GM12878 (cell line): Measurements from ENCODE around the gene CCM2. TPM values are rescaled to one million over a fixed set of nuclear protein-coding genes. Genes with fewer than 3 reads are reported as not detected.

Experiments used
- ATF7 ChIP-seq: fragments of 450-650 bp; IDR thresholded peaks from 2 replicates; pipeline ENCODE4 v1.6.1; 2016; ENCODE audit warnings: low read depth, mild to moderate bottlenecking
- DPF2 ChIP-seq: fragments of 450-650 bp; IDR thresholded peaks from 2 replicates; pipeline ENCODE4 v1.6.1; 2017; ENCODE audit warnings: mild to moderate bottlenecking
- EED ChIP-seq: sonication (generic); IDR thresholded peaks from 2 replicates; pipeline ENCODE4 v1.6.1; 2016; ENCODE audit warnings: antibody characterized with exemption, low read depth
- FOS ChIP-seq: IDR thresholded peaks from 3 replicates; pipeline ENCODE4 v1.6.1; 2011; ENCODE audit warnings: borderline replicate concordance; ENCODE audit not compliant: insufficient read length; ENCODE audit errors: extremely low read depth
- GABPA ChIP-seq: IDR thresholded peaks from 2 replicates; pipeline ENCODE4 v1.6.1; 2014; ENCODE audit warnings: antibody characterized with exemption, low read depth, mild to moderate bottlenecking, inconsistent platforms
- IKZF2 ChIP-seq, 2 experiments: fragments of 450-650 bp; IDR thresholded peaks; 2 replicates each; pipeline ENCODE4 v1.6.1; 2017; ENCODE audit warnings: mild to moderate bottlenecking in 2 of 2, moderate library complexity in 2 of 2
- MEF2A ChIP-seq: IDR thresholded peaks from 2 replicates; pipeline ENCODE4 v1.6.1; 2011; ENCODE audit warnings: low read depth, mild to moderate bottlenecking, low read length, moderate library complexity; ENCODE audit not compliant: insufficient read depth
- MEF2B ChIP-seq: fragments of 450-650 bp; IDR thresholded peaks from 2 replicates; pipeline ENCODE4 v1.6.1; 2018; ENCODE audit warnings: mild to moderate bottlenecking, moderate library complexity; ENCODE audit not compliant: partially characterized antibody, poor library complexity, severe bottlenecking
- MYB ChIP-seq: fragments of 150-350 bp; IDR thresholded peaks from 2 replicates; pipeline ENCODE4 v1.6.1; 2014; ENCODE audit warnings: mild to moderate bottlenecking, low read depth, low read length, borderline replicate concordance
- NFIC ChIP-seq: IDR thresholded peaks from 2 replicates; pipeline ENCODE4 v1.6.1; 2012; ENCODE audit warnings: low read depth, mild to moderate bottlenecking, inconsistent platforms, low read length, moderate library complexity
- NFYA ChIP-seq: IDR thresholded peaks from 2 replicates; pipeline ENCODE4 v1.6.1; 2011; ENCODE audit warnings: low read depth, mild to moderate bottlenecking, low read length, improper control_type of control experiment, borderline replicate concordance
- RB1 ChIP-seq: fragments of 450-650 bp; formaldehyde crosslinking; IDR thresholded peaks from 2 replicates; pipeline ENCODE4 v1.6.1; 2017; ENCODE audit warnings: mild to moderate bottlenecking, borderline replicate concordance
- RFX5 ChIP-seq: IDR thresholded peaks from 2 replicates; pipeline ENCODE4 v1.6.1; 2011; ENCODE audit warnings: low read depth, low read length, improper control_type of control experiment
- RUNX3 ChIP-seq: IDR thresholded peaks from 2 replicates; pipeline ENCODE4 v1.6.1; 2012; ENCODE audit warnings: low read length, inconsistent platforms
- TARDBP ChIP-seq: IDR thresholded peaks from 2 replicates; pipeline ENCODE4 v1.6.1; 2016; ENCODE audit warnings: borderline replicate concordance
- TBL1XR1 ChIP-seq: IDR thresholded peaks from 2 replicates; pipeline ENCODE4 v1.6.1; 2012; ENCODE audit warnings: low read depth, low read length, improper control_type of control experiment
- YBX1 ChIP-seq: fragments of 450-650 bp; IDR thresholded peaks from 2 replicates; pipeline ENCODE4 v1.6.1; 2016; ENCODE audit warnings: antibody characterized with exemption
- ZNF24 ChIP-seq: fragments of 450-650 bp; IDR thresholded peaks from 2 replicates; pipeline ENCODE4 v1.6.1; 2017; ENCODE audit warnings: antibody characterized with exemption, mild to moderate bottlenecking
- ZNF622 ChIP-seq: fragments of 450-650 bp; IDR thresholded peaks from 2 replicates; pipeline ENCODE4 v1.6.1; 2017; ENCODE audit warnings: mild to moderate bottlenecking, inconsistent platforms
- polyA plus RNA-seq, 11 experiments: library from polyadenylated mRNA; depleted of rRNA in 4 of 11; unstranded in 6 of 11; stranded (reverse) in 5 of 11; fragments of >200 nt; fragmentation: Nextera tagmentation in 4 of 11; fragmentation: Illumina TruSeq in 1 of 11; extraction: Ambion mirVana in 4 of 11; extraction: Trizol in 1 of 11; gene quantifications; 1 replicate in 1 of 11; 2 replicates in 10 of 11; pipeline versions ENCODE4 v1.2.1 to v1.2.3, GENCODE V29; 2011 to 2016; ENCODE audit warnings: inconsistent platforms in 2 of 11, missing spikeins in 2 of 11, low read depth in 1 of 11
- total RNA-seq, 4 experiments: library from RNA; depleted of rRNA in 3 of 4; stranded (reverse); fragments of >200 nt in 3 of 4; fragmentation: Illumina TruSeq in 1 of 4; extraction: Trizol in 1 of 4; gene quantifications; 2 replicates each; pipeline versions ENCODE4 v1.2.1 to v1.2.3, GENCODE V29; 2013 to 2021
- TF ChIP-seq, protein P1 (sequence below): fragments of 450-650 bp; IDR thresholded peaks from 2 replicates; pipeline ENCODE4 v1.6.1; 2017; ENCODE audit warnings: antibody characterized with exemption, mild to moderate bottlenecking, moderate library complexity
- TF ChIP-seq, protein P2 (sequence below): IDR thresholded peaks from 2 replicates; pipeline ENCODE4 v1.6.1; 2012; ENCODE audit warnings: low read depth, low read length, improper control_type of control experiment
- TF ChIP-seq, protein P3 (sequence below): IDR thresholded peaks from 2 replicates; pipeline ENCODE4 v1.6.1; 2012; ENCODE audit warnings: mild to moderate bottlenecking, low read depth, low read length

Gene CCM2
- total and polyA plus RNA-seq, 10 of the 15 experiments (the other 5 are each of a cell fraction or from before 2014, with no cell fraction given) = 1.00 to 82.3 (median 48.7) TPM

DNA sequence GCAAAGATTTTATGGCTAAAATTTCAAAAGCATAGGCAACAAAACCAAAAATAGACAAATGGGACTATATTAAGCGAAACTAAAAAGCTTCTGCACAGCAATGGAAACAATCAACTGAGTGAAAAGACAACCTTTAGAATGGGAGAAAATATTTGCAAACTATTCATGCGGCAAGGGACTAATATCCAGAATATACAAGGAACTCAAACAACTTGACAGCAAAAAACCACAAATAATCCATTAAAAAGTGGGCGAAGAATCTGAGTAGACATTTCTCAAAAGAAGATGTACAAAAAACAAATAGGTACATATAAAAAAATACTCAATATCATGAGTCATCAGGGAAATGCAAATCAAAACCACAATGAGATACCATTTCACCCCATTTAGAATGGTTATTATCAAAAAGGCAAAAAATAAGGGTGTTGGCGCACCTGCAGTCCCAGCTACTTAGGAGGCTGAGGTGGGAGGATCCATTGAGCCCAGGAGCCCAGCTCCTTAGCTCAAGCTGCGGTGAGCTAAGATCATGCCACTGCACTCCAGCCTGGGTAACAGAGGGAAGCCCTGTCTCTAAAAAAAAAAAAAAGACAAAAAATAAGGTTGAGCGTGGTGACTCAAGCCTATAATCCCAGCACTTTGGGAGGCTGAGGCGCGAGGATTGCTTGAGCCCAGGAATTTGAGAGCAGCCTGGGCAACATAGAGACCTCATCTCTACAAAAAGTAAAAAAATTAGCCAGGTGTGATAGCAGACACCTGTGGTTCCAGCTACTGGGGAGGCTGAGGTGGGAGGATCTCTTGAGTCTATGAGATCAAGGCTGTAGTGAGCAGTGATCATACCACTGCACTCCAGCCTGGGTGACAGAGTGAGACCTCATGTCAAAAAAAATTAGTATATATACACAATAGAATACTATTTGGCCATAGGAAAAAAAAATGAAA lies 4.2 kb upstream of the CCM2 start (continued):
- TF ChIP-seq, protein P1, sequence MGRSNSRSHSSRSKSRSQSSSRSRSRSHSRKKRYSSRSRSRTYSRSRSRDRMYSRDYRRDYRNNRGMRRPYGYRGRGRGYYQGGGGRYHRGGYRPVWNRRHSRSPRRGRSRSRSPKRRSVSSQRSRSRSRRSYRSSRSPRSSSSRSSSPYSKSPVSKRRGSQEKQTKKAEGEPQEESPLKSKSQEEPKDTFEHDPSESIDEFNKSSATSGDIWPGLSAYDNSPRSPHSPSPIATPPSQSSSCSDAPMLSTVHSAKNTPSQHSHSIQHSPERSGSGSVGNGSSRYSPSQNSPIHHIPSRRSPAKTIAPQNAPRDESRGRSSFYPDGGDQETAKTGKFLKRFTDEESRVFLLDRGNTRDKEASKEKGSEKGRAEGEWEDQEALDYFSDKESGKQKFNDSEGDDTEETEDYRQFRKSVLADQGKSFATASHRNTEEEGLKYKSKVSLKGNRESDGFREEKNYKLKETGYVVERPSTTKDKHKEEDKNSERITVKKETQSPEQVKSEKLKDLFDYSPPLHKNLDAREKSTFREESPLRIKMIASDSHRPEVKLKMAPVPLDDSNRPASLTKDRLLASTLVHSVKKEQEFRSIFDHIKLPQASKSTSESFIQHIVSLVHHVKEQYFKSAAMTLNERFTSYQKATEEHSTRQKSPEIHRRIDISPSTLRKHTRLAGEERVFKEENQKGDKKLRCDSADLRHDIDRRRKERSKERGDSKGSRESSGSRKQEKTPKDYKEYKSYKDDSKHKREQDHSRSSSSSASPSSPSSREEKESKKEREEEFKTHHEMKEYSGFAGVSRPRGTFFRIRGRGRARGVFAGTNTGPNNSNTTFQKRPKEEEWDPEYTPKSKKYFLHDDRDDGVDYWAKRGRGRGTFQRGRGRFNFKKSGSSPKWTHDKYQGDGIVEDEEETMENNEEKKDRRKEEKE = no peak
- TF ChIP-seq RFX5 (no peak), FOS (no peak), NFIC (peak; percentile 67), IKZF2 (IDR thresholded peaks at IDR 0.05) (peak; percentile 24 to 38; a peak in 2 of 4 replicates), RUNX3 (peak; percentile 85), TARDBP (no peak), MYB (no peak), EED (0 out of 2 replicates have a peak, but pooled peaks have one; percentile 29), ZNF24 (no peak), RB1 (no peak), GABPA (no peak), MEF2A (0 out of 2 replicates have a peak, but pooled peaks have one; percentile 16), ATF7 (peak; percentile 68), MEF2B (peak; percentile 38), TBL1XR1 (0 out of 2 replicates have a peak, but pooled peaks have one; percentile 16), NFYA (no peak), DPF2 (peak; percentile 53; the same call in 1 of the 2 replicates), ZNF622 (no peak), YBX1 (no peak)
- TF ChIP-seq, protein P2, sequence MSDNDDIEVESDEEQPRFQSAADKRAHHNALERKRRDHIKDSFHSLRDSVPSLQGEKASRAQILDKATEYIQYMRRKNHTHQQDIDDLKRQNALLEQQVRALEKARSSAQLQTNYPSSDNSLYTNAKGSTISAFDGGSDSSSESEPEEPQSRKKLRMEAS = no peak
- TF ChIP-seq, protein P3, sequence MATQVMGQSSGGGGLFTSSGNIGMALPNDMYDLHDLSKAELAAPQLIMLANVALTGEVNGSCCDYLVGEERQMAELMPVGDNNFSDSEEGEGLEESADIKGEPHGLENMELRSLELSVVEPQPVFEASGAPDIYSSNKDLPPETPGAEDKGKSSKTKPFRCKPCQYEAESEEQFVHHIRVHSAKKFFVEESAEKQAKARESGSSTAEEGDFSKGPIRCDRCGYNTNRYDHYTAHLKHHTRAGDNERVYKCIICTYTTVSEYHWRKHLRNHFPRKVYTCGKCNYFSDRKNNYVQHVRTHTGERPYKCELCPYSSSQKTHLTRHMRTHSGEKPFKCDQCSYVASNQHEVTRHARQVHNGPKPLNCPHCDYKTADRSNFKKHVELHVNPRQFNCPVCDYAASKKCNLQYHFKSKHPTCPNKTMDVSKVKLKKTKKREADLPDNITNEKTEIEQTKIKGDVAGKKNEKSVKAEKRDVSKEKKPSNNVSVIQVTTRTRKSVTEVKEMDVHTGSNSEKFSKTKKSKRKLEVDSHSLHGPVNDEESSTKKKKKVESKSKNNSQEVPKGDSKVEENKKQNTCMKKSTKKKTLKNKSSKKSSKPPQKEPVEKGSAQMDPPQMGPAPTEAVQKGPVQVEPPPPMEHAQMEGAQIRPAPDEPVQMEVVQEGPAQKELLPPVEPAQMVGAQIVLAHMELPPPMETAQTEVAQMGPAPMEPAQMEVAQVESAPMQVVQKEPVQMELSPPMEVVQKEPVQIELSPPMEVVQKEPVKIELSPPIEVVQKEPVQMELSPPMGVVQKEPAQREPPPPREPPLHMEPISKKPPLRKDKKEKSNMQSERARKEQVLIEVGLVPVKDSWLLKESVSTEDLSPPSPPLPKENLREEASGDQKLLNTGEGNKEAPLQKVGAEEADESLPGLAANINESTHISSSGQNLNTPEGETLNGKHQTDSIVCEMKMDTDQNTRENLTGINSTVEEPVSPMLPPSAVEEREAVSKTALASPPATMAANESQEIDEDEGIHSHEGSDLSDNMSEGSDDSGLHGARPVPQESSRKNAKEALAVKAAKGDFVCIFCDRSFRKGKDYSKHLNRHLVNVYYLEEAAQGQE = no peak
